Spleen (tissue), 7 donors: ENCODE results near the gene YES1.

Source experiments
- CTCF ChIP-seq, 11 experiments: fragments of 200-600 bp in 7 of 11; fragments of 450-650 bp in 4 of 11; sonication (generic) in 4 of 11; IDR thresholded peaks in 8 of 11; conservative IDR thresholded peaks in 3 of 11; 1 replicate in 7 of 11; 2 replicates in 4 of 11; pipeline versions ENCODE4 v1.4.0 to v1.8.0; 2016 to 2021; ENCODE audit warnings: antibody characterized with exemption in 11 of 11, inconsistent platforms in 4 of 11, mild to moderate bottlenecking in 1 of 11
- POLR2AphosphoS5 ChIP-seq, 3 donors: sonication (generic); formaldehyde crosslinking; IDR thresholded peaks; one replicate each; pipeline ENCODE4 v1.5.1; 2017; ENCODE audit warnings: antibody characterized with exemption in 3 of 3
- donor health status: DM: no; HTN: no; CAD: no; lungs with moderate emphysema.
- donor health status: DM: no; HTN: no; CAD: no.
- donor health status: DM: no; HTN: no; CAD: no.

GRCh38 chr18:813172-814071 lies 1.4 kb upstream of the YES1 start:
- TF ChIP-seq POLR2AphosphoS5 (IDR thresholded peaks at IDR 0.05) (no peak), CTCF (IDR thresholded peaks at IDR 0.05 in 8 of 11, conservative IDR thresholded peaks at IDR 0.05 in 3 of 11) (peak in 1 of 11 experiments; percentile 4)
